ENCODE measurements around the gene EEF1AKMT1. TPM values are rescaled to one million over a fixed set of nuclear protein-coding genes. Genes with fewer than 3 reads are reported as not detected.

The EEF1AKMT1 gene
- total RNA-seq, 4 donors from 2014 or later: 2.0 to 24.7 (median 4.7) TPM

- Histone ChIP-seq H3K27ac (peak overlapping the region; percentile 59), H3K4me1 (peaks cover 31% of the 10 kb centered on the region), H3K27me3 (no peaks in the 10 kb centered on the region), H3K36me3 (no peaks in the 10 kb centered on the region), H3K9me3 (no peaks in the 10 kb centered on the region), H3K4me3 (no peak overlapping the region)
- TF ChIP-seq CTCF (IDR thresholded peaks at IDR 0.05) (no peak), POLR2AphosphoS5 (IDR thresholded peaks at IDR 0.05) (no peak), EP300 (IDR thresholded peaks at IDR 0.05) (no peak)
- no peak for DNase-seq (ENCODE audit: low spot score in 2 of 2)
- 81% methylated on average over 8 of the region's 8 CpGs for WGBS
Measured at GRCh38 chr13:20709369-20709768, 64.4 kb downstream of the EEF1AKMT1 start.

GRCh38 chr13:20708216-20708615, 65.5 kb downstream of the EEF1AKMT1 start:
- H3K27ac ChIP-seq: peak overlapping the region; percentile 22
- no peak for DNase-seq (ENCODE audit: low spot score in 2 of 2)
- no peaks in the 10 kb centered on the region for H3K36me3 ChIP-seq
- H3K4me1 ChIP-seq: peaks cover 28% of the 10 kb centered on the region
- TF ChIP-seq CTCF (IDR thresholded peaks at IDR 0.05) (no peak), EP300 (IDR thresholded peaks at IDR 0.05) (no peak), POLR2A (IDR thresholded peaks at IDR 0.05) (no peak), POLR2AphosphoS5 (IDR thresholded peaks at IDR 0.05) (no peak)
- H3K4me3 ChIP-seq: no peak overlapping the region
- WGBS: 39% methylated on average over 2 of the region's 2 CpGs
- H3K9me3 ChIP-seq: no peaks in the 10 kb centered on the region
- H3K27me3 ChIP-seq: no peaks in the 10 kb centered on the region

GRCh38 chr13:20706661-20707060, 67.1 kb downstream of the EEF1AKMT1 start:
- TF ChIP-seq POLR2AphosphoS5 (IDR thresholded peaks at IDR 0.05) (no peak), POLR2A (IDR thresholded peaks at IDR 0.05) (no peak), EP300 (IDR thresholded peaks at IDR 0.05) (no peak), CTCF (IDR thresholded peaks at IDR 0.05) (no peak)
- 87% methylated on average over 5 of the region's 5 CpGs for WGBS
- Histone ChIP-seq H3K4me3 (no peak overlapping the region), H3K27ac (no peak overlapping the region), H3K27me3 (peaks cover 3% of the 10 kb centered on the region), H3K36me3 (no peaks in the 10 kb centered on the region), H3K4me1 (peaks cover 32% of the 10 kb centered on the region), H3K9me3 (no peaks in the 10 kb centered on the region)
- no peak for DNase-seq (ENCODE audit: low spot score in 2 of 2)

GRCh38 chr13:20704459-20705069, 69.2 kb downstream of the EEF1AKMT1 start:
- Histone ChIP-seq H3K4me1 (peaks cover 29% of the 10 kb centered on the region), H3K27ac (peak overlapping the region; percentile 65), H3K4me3 (peak overlapping the region; percentile 81), H3K27me3 (peaks cover 9% of the 10 kb centered on the region), H3K9me3 (no peaks in the 10 kb centered on the region), H3K36me3 (no peaks in the 10 kb centered on the region)
- TF ChIP-seq CTCF (IDR thresholded peaks at IDR 0.05): no peak
- DNase-seq (ENCODE audit: low spot score in 2 of 2): no peak
- 60% methylated on average over 8 of the region's 20 CpGs for WGBS

GRCh38 chr13:20703780-20704458, 69.8 kb downstream of the EEF1AKMT1 start:
- no CpG with 5 or more reads among the region's 98 CpGs for WGBS
- Histone ChIP-seq H3K27me3 (peaks cover 9% of the 10 kb centered on the region), H3K4me3 (peak overlapping the region; percentile 81), H3K4me1 (peaks cover 24% of the 10 kb centered on the region), H3K36me3 (no peaks in the 10 kb centered on the region), H3K9me3 (no peaks in the 10 kb centered on the region), H3K27ac (peak overlapping the region; percentile 65)
- no peak for DNase-seq (ENCODE audit: low spot score in 2 of 2)
- TF ChIP-seq CTCF (IDR thresholded peaks at IDR 0.05) (peak; percentile 57 to 80), POLR2A (IDR thresholded peaks at IDR 0.05) (no peak)

Data from suprapubic skin (tissue), 4 donors.